ENCODE results near the gene FMC1. TPM values are rescaled to one million over a fixed set of nuclear protein-coding genes. Genes with fewer than 3 reads are reported as not detected.

FMC1 gene
- total and polyA plus RNA-seq, 7 experiments from 2014 or later = 2.0 to 52.2 (median 6.9) TPM

GRCh38 chr7:139360210-139360947 is 19.2 kb downstream of the FMC1 start:
- Mint-ChIP-seq H3K27me3 (no peaks in the 10 kb centered on the region), H3K9me3 (peaks cover 0 to 4% (median 0%) of the 10 kb centered on the region in 11 donors), H3K27ac (peak overlapping the region; percentile 95 to 100 (median 98)), H3K4me1 (peaks cover 26 to 68% (median 52%) of the 10 kb centered on the region in 7 donors), H3K4me3 (peak overlapping the region; percentile 93 to 100 (median 99)), H3K36me3 (peaks cover 3 to 19% (median 8%) of the 10 kb centered on the region in 5 donors)
- ATAC-seq (peak; percentile 82), DNase-seq (peak; percentile 92 to 99 (median 97))
- CTCF ChIA-PET = interaction anchor here (0.6 to 0.9 kb wide), 2 partner anchors 15 to 20 kb away, joined by 3 read pairs; no protein-coding TSS in a partner anchor
- Histone ChIP-seq H3K27me3 (ENCODE audit: control insufficient read depth in 2 of 2, insufficient read depth in 2 of 2, low read length in 2 of 2) (no peaks in the 10 kb centered on the region), H3K27ac (ENCODE audit: low read depth, low read length) (peak overlapping the region; percentile 97), H3K4me3 (ENCODE audit: low read length) (peak overlapping the region; percentile 80), H3K4me1 (ENCODE audit: control insufficient read depth in 2 of 2, insufficient read depth in 2 of 2, low read length in 2 of 2) (peaks cover 15 to 32% of the 10 kb centered on the region in 2 donors), H3K9me3 (ENCODE audit: control insufficient read depth in 2 of 3, low read length in 3 of 3) (no peaks in the 10 kb centered on the region), H3K36me3 (ENCODE audit: control insufficient read depth in 2 of 3, insufficient read depth in 3 of 3, low read length in 3 of 3) (peaks cover 0 to 9% (median 3%) of the 10 kb centered on the region in 3 experiments)
- POLR2A ChIA-PET = interaction anchor here (0.5 to 3.4 kb wide), 20 partner anchors 9 to 1362 kb away, joined by 3 to 68 read pairs (median 4); partner anchors contain the start of genes FMC1, KDM7A and UBN2
- intact Hi-C loops (cut with micrococcal nuclease) = loop anchor here (1.0 to 5.0 kb wide), 5 partner anchors 10 to 1117 kb away; partner anchors contain the start of genes MKRN1 (in 1 of the 2) and SLC37A3 (in 1 of the 2)

GRCh38 chr7:139360948-139361307 is 19.8 kb downstream of the FMC1 start:
- CTCF ChIA-PET = no interaction called here
- peaks cover 5 to 16% (median 11%) of the 10 kb centered on the region in 5 donors for H3K36me3 Mint-ChIP-seq
- no peaks in the 10 kb centered on the region for H3K27me3 ChIP-seq (ENCODE audit: control insufficient read depth in 2 of 2, insufficient read depth in 2 of 2, low read length in 2 of 2)
- H3K4me3 Mint-ChIP-seq = peak overlapping the region; percentile 93 to 100 (median 99)
- H3K4me1 ChIP-seq (ENCODE audit: control insufficient read depth in 2 of 2, insufficient read depth in 2 of 2, low read length in 2 of 2) = peaks cover 20 to 34% of the 10 kb centered on the region in 2 donors
- no peaks in the 10 kb centered on the region for H3K9me3 ChIP-seq (ENCODE audit: control insufficient read depth in 2 of 3, low read length in 3 of 3)
- no peaks in the 10 kb centered on the region for H3K27me3 Mint-ChIP-seq
- H3K27ac ChIP-seq (ENCODE audit: low read depth, low read length) = peak overlapping the region; percentile 97
- POLR2A ChIA-PET = interaction anchor here (0.5 to 3.4 kb wide), 6 partner anchors 9 to 255 kb away, joined by 3 to 68 read pairs (median 10); partner anchors contain the start of genes FMC1 and UBN2
- DNase-seq (no peak), ATAC-seq (no peak)
- H3K27ac Mint-ChIP-seq = peak overlapping the region; percentile 95 to 100 (median 98)
- intact Hi-C loops (cut with micrococcal nuclease) = loop anchor here (1.0 to 5.0 kb wide), 5 partner anchors 9 to 1116 kb away; partner anchors contain the start of genes MKRN1 (in 1 of the 2) and SLC37A3 (in 1 of the 2)
- peaks cover 0 to 4% (median 0%) of the 10 kb centered on the region in 11 donors for H3K9me3 Mint-ChIP-seq
- peaks cover 3 to 13% (median 9%) of the 10 kb centered on the region in 3 experiments for H3K36me3 ChIP-seq (ENCODE audit: control insufficient read depth in 2 of 3, insufficient read depth in 3 of 3, low read length in 3 of 3)
- peak overlapping the region; percentile 80 for H3K4me3 ChIP-seq (ENCODE audit: low read length)
- peaks cover 26 to 73% (median 57%) of the 10 kb centered on the region in 7 donors for H3K4me1 Mint-ChIP-seq

GRCh38 chr7:139361523-139361922 is 20.4 kb downstream of the FMC1 start:
- DNase-seq (no peak), ATAC-seq (no peak)
- Histone ChIP-seq H3K4me1 (ENCODE audit: control insufficient read depth in 2 of 2, insufficient read depth in 2 of 2, low read length in 2 of 2) (peaks cover 23 to 34% of the 10 kb centered on the region in 2 donors), H3K4me3 (ENCODE audit: low read length) (peak overlapping the region; percentile 80), H3K27me3 (ENCODE audit: control insufficient read depth in 2 of 2, insufficient read depth in 2 of 2, low read length in 2 of 2) (no peaks in the 10 kb centered on the region), H3K9me3 (ENCODE audit: control insufficient read depth in 2 of 3, low read length in 3 of 3) (no peaks in the 10 kb centered on the region), H3K36me3 (ENCODE audit: control insufficient read depth in 2 of 3, insufficient read depth in 3 of 3, low read length in 3 of 3) (peaks cover 5 to 14% (median 10%) of the 10 kb centered on the region in 3 experiments), H3K27ac (ENCODE audit: low read depth, low read length) (peak overlapping the region; percentile 97)
- ChIA-PET POLR2A (interaction anchor here (0.6 to 0.7 kb wide), 3 partner anchors 19 to 235 kb away, joined by 3 to 5 read pairs (median 3); no protein-coding TSS in a partner anchor), CTCF (no interaction called here)
- Mint-ChIP-seq H3K4me1 (peaks cover 26 to 79% (median 63%) of the 10 kb centered on the region in 7 donors), H3K9me3 (peaks cover 0 to 4% (median 0%) of the 10 kb centered on the region in 11 donors), H3K36me3 (peaks cover 5 to 16% (median 11%) of the 10 kb centered on the region in 5 donors), H3K27ac (peak overlapping the region in 8 of 9 donors; percentile 67 to 100 (median 96)), H3K4me3 (peak overlapping the region; percentile 93 to 100 (median 99)), H3K27me3 (no peaks in the 10 kb centered on the region)
- intact Hi-C loops (cut with micrococcal nuclease) = loop anchor here in 1 of 2 donors (5.0 kb wide), 2 partner anchors 1036 to 1116 kb away; partner anchors contain the start of genes MKRN1 and SLC37A3

GRCh38 chr7:139362302-139362701 is 21.2 kb downstream of the FMC1 start:
- peaks cover 0 to 4% (median 0%) of the 10 kb centered on the region in 11 donors for H3K9me3 Mint-ChIP-seq
- CTCF ChIA-PET = no interaction called here
- intact Hi-C loops (cut with micrococcal nuclease) = loop anchor here in 1 of 2 donors (5.0 kb wide), 2 partner anchors 1035 to 1115 kb away; partner anchors contain the start of genes MKRN1 and SLC37A3
- Histone ChIP-seq H3K9me3 (ENCODE audit: control insufficient read depth in 2 of 3, low read length in 3 of 3) (no peaks in the 10 kb centered on the region), H3K4me3 (ENCODE audit: low read length) (no peak overlapping the region), H3K27me3 (ENCODE audit: control insufficient read depth in 2 of 2, insufficient read depth in 2 of 2, low read length in 2 of 2) (no peaks in the 10 kb centered on the region), H3K27ac (ENCODE audit: low read depth, low read length) (no peak overlapping the region), H3K4me1 (ENCODE audit: control insufficient read depth in 2 of 2, insufficient read depth in 2 of 2, low read length in 2 of 2) (peaks cover 23 to 34% of the 10 kb centered on the region in 2 donors), H3K36me3 (ENCODE audit: control insufficient read depth in 2 of 3, insufficient read depth in 3 of 3, low read length in 3 of 3) (peaks cover 5 to 16% (median 10%) of the 10 kb centered on the region in 3 experiments)
- H3K36me3 Mint-ChIP-seq = peaks cover 6 to 16% (median 11%) of the 10 kb centered on the region in 5 donors
- ATAC-seq = no peak
- H3K27ac Mint-ChIP-seq = peak overlapping the region in 2 of 9 donors; percentile 43 to 67
- no peaks in the 10 kb centered on the region for H3K27me3 Mint-ChIP-seq
- H3K4me3 Mint-ChIP-seq = peak overlapping the region; percentile 20 to 100 (median 60)
- no peak for DNase-seq
- POLR2A ChIA-PET = interaction anchor here (0.7 kb wide), 1 partner anchor 24 kb away, joined by 3 read pairs; no protein-coding TSS in a partner anchor
- H3K4me1 Mint-ChIP-seq = peaks cover 26 to 74% (median 66%) of the 10 kb centered on the region in 7 donors

GRCh38 chr7:139362981-139363380 is 21.8 kb downstream of the FMC1 start:
- H3K36me3 Mint-ChIP-seq = peaks cover 7 to 16% (median 11%) of the 10 kb centered on the region in 5 donors
- POLR2A ChIA-PET = interaction anchor here (1.2 kb wide), 1 partner anchor 23 kb away, joined by 3 read pairs; no protein-coding TSS in a partner anchor

GRCh38 chr7:139365336-139365735 is 24.2 kb downstream of the FMC1 start:
- Histone ChIP-seq H3K4me1 (ENCODE audit: control insufficient read depth in 2 of 2, insufficient read depth in 2 of 2, low read length in 2 of 2) (peaks cover 34 to 40% of the 10 kb centered on the region in 2 donors), H3K9me3 (ENCODE audit: control insufficient read depth in 2 of 3, low read length in 3 of 3) (no peaks in the 10 kb centered on the region), H3K27me3 (ENCODE audit: control insufficient read depth in 2 of 2, insufficient read depth in 2 of 2, low read length in 2 of 2) (no peaks in the 10 kb centered on the region), H3K4me3 (ENCODE audit: low read length) (no peak overlapping the region), H3K36me3 (ENCODE audit: control insufficient read depth in 2 of 3, insufficient read depth in 3 of 3, low read length in 3 of 3) (peaks cover 9 to 10% (median 10%) of the 10 kb centered on the region in 3 experiments), H3K27ac (ENCODE audit: low read depth, low read length) (no peak overlapping the region)
- H3K27ac Mint-ChIP-seq = no peak overlapping the region
- no peak for ATAC-seq
- intact Hi-C loops (cut with micrococcal nuclease) = no loop called here
- H3K36me3 Mint-ChIP-seq = peaks cover 7 to 18% (median 12%) of the 10 kb centered on the region in 5 donors
- CTCF ChIA-PET = no interaction called here
- POLR2A ChIA-PET = interaction anchor here (1.4 kb wide), 1 partner anchor 10 kb away, joined by 6 read pairs; no protein-coding TSS in a partner anchor
- H3K4me1 Mint-ChIP-seq = peaks cover 44 to 92% (median 82%) of the 10 kb centered on the region in 7 donors
- no peak for DNase-seq
- H3K9me3 Mint-ChIP-seq = peaks cover 0 to 3% (median 0%) of the 10 kb centered on the region in 11 donors
- H3K27me3 Mint-ChIP-seq = no peaks in the 10 kb centered on the region
- H3K4me3 Mint-ChIP-seq = peak overlapping the region in 6 of 10 donors; percentile 2 to 46 (median 4)

More at GRCh38 chr7:139362981-139363380, 21.8 kb downstream of the FMC1 start:
- Histone ChIP-seq H3K9me3 (ENCODE audit: control insufficient read depth in 2 of 3, low read length in 3 of 3) (no peaks in the 10 kb centered on the region), H3K27ac (ENCODE audit: low read depth, low read length) (no peak overlapping the region), H3K27me3 (ENCODE audit: control insufficient read depth in 2 of 2, insufficient read depth in 2 of 2, low read length in 2 of 2) (no peaks in the 10 kb centered on the region), H3K4me1 (ENCODE audit: control insufficient read depth in 2 of 2, insufficient read depth in 2 of 2, low read length in 2 of 2) (peaks cover 23 to 34% of the 10 kb centered on the region in 2 donors), H3K4me3 (ENCODE audit: low read length) (no peak overlapping the region), H3K36me3 (ENCODE audit: control insufficient read depth in 2 of 3, insufficient read depth in 3 of 3, low read length in 3 of 3) (peaks cover 5 to 16% (median 10%) of the 10 kb centered on the region in 3 experiments)
- H3K9me3 Mint-ChIP-seq = peaks cover 0 to 4% (median 0%) of the 10 kb centered on the region in 11 donors
- peaks cover 30 to 81% (median 72%) of the 10 kb centered on the region in 7 donors for H3K4me1 Mint-ChIP-seq
- no peak for ATAC-seq
- DNase-seq = no peak
- peak overlapping the region; percentile 23 to 100 (median 62) for H3K4me3 Mint-ChIP-seq
- intact Hi-C loops (cut with micrococcal nuclease) = loop anchor here in 1 of 2 donors (5.0 kb wide), 2 partner anchors 1034 to 1114 kb away; partner anchors contain the start of genes MKRN1 and SLC37A3
- H3K27me3 Mint-ChIP-seq = no peaks in the 10 kb centered on the region
- H3K27ac Mint-ChIP-seq = peak overlapping the region in 7 of 9 donors; percentile 1 to 71 (median 50)
- CTCF ChIA-PET = no interaction called here

All from naive thymus-derived CD4-positive, alpha-beta T cell (primary cell).